ENCODE measurements around the gene PTMS. TPM values are rescaled to one million over a fixed set of nuclear protein-coding genes. Genes with fewer than 3 reads are reported as not detected.

The PTMS gene
- total and polyA plus RNA-seq, 2 donors (not counting 1 experiment from before 2014, with no cell fraction given) = 63.6 to 312 TPM

- H3K79me2 ChIP-seq (ENCODE audit: control insufficient read depth, insufficient read depth, low read length) = peaks cover 21% of the 10 kb centered on the region
- no peak overlapping the region for H3K9ac ChIP-seq (ENCODE audit: insufficient read depth, low read length)
- H3K4me2 ChIP-seq (ENCODE audit: extremely low read depth, insufficient read depth, low read length) = no peak overlapping the region
- H2AFZ ChIP-seq (ENCODE audit: low read length) = no peak overlapping the region
- no peaks in the 10 kb centered on the region for H3K9me3 ChIP-seq (ENCODE audit: control insufficient read depth, insufficient read depth, low read depth, low read length)
- no peak for TF ChIP-seq EZH2 (IDR thresholded peaks at IDR 0.05; ENCODE audit: low read length, missing control alignments)
- no peak for TF ChIP-seq CTCF (conservative IDR thresholded peaks at IDR 0.05 in 1 of 2, IDR thresholded peaks at IDR 0.05 in 1 of 2; ENCODE audit: low read depth in 1 of 2, low read length in 2 of 2)
- no peak overlapping the region for H3K27ac ChIP-seq (ENCODE audit: insufficient read depth, low read length)
- H3K27me3 ChIP-seq (ENCODE audit: control insufficient read depth, insufficient read depth, low read length) = no peaks in the 10 kb centered on the region
- H4K20me1 ChIP-seq (ENCODE audit: control insufficient read depth, extremely low read depth, insufficient read depth, low read length) = peaks cover 7% of the 10 kb centered on the region
- H3K4me3 ChIP-seq (replicated peaks in 1 of 4; ENCODE audit: control extremely low read depth in 1 of 4, insufficient read depth in 1 of 4, low read depth in 3 of 4, low read length in 4 of 4) = no peak overlapping the region
- peaks cover 21% of the 10 kb centered on the region for H3K4me1 ChIP-seq (ENCODE audit: control insufficient read depth, extremely low read depth, insufficient read depth, low read length)
- H3K36me3 ChIP-seq (ENCODE audit: control insufficient read depth, insufficient read depth, low read length) = peaks cover 13% of the 10 kb centered on the region
- DNase-seq (ENCODE audit: low read depth in 2 of 2) = no peak
Observed at GRCh38 chr12:6772726-6773589, 6.8 kb downstream of the PTMS start.

DNA sequence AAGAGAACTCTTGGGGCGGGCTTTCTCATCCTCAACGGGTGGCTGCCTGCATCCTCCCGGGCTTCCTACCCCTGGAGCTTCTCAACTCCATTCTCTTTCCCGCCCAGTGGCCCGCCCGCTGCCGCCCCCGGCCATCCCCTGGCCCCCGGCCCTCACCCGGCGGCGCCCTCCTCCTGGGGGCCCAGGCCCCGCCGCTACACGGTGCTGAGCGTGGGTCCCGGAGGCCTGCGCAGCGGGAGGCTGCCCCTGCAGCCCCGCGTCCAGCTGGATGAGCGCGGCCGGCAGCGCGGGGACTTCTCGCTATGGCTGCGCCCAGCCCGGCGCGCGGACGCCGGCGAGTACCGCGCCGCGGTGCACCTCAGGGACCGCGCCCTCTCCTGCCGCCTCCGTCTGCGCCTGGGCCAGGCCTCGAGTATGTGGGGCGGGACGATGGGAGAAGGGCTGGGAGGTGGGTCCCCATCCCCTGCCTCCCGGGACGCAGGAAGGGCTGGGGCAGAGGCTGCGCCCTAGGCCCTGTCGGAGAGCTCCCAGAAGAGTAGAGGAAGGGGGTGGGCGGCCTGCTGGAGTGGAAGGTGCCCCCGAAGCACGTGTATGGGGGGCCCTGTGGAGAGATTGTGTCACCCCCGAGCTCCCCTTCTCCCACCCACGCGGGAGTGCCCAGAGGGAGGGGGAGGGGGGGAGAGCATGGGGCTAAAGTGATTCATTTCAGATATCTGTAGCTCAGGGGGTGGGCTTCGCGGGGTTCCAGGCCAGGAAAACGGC is 7.6 kb downstream of the PTMS start:
- Histone ChIP-seq H3K4me2 (ENCODE audit: extremely low read depth, insufficient read depth, low read length) (no peak overlapping the region), H3K27ac (ENCODE audit: insufficient read depth, low read length) (no peak overlapping the region), H3K36me3 (ENCODE audit: control insufficient read depth, insufficient read depth, low read length) (peaks cover 13% of the 10 kb centered on the region), H3K79me2 (ENCODE audit: control insufficient read depth, insufficient read depth, low read length) (peaks cover 12% of the 10 kb centered on the region), H4K20me1 (ENCODE audit: control insufficient read depth, extremely low read depth, insufficient read depth, low read length) (peaks cover 4% of the 10 kb centered on the region), H3K4me3 (replicated peaks in 1 of 4; ENCODE audit: control extremely low read depth in 1 of 4, insufficient read depth in 1 of 4, low read depth in 3 of 4, low read length in 4 of 4) (no peak overlapping the region), H2AFZ (ENCODE audit: low read length) (no peak overlapping the region), H3K4me1 (ENCODE audit: control insufficient read depth, extremely low read depth, insufficient read depth, low read length) (peaks cover 18% of the 10 kb centered on the region), H3K9ac (ENCODE audit: insufficient read depth, low read length) (no peak overlapping the region), H3K9me3 (ENCODE audit: control insufficient read depth, insufficient read depth, low read depth, low read length) (no peaks in the 10 kb centered on the region), H3K27me3 (ENCODE audit: control insufficient read depth, insufficient read depth, low read length) (no peaks in the 10 kb centered on the region)
- DNase-seq (ENCODE audit: low read depth in 2 of 2) = no peak
- no peak for TF ChIP-seq CTCF (conservative IDR thresholded peaks at IDR 0.05 in 1 of 2, IDR thresholded peaks at IDR 0.05 in 1 of 2; ENCODE audit: low read depth in 1 of 2, low read length in 2 of 2)
- TF ChIP-seq EZH2 (IDR thresholded peaks at IDR 0.05; ENCODE audit: low read length, missing control alignments) = no peak

- H3K27ac ChIP-seq (ENCODE audit: insufficient read depth, low read length) = no peak overlapping the region
- DNase-seq (ENCODE audit: low read depth in 2 of 2) = no peak
- H3K27me3 ChIP-seq (ENCODE audit: control insufficient read depth, insufficient read depth, low read length) = no peaks in the 10 kb centered on the region
- TF ChIP-seq EZH2 (IDR thresholded peaks at IDR 0.05; ENCODE audit: low read length, missing control alignments) (no peak), CTCF (conservative IDR thresholded peaks at IDR 0.05 in 1 of 2, IDR thresholded peaks at IDR 0.05 in 1 of 2; ENCODE audit: low read depth in 1 of 2, low read length in 2 of 2) (no peak)
- H2AFZ ChIP-seq (ENCODE audit: low read length) = no peak overlapping the region
- no peak overlapping the region for H3K4me3 ChIP-seq (replicated peaks in 1 of 4; ENCODE audit: control extremely low read depth in 1 of 4, insufficient read depth in 1 of 4, low read depth in 3 of 4, low read length in 4 of 4)
- H3K36me3 ChIP-seq (ENCODE audit: control insufficient read depth, insufficient read depth, low read length) = peaks cover 12% of the 10 kb centered on the region
- no peak overlapping the region for H3K9ac ChIP-seq (ENCODE audit: insufficient read depth, low read length)
- peaks cover 14% of the 10 kb centered on the region for H3K4me1 ChIP-seq (ENCODE audit: control insufficient read depth, extremely low read depth, insufficient read depth, low read length)
- no peaks in the 10 kb centered on the region for H4K20me1 ChIP-seq (ENCODE audit: control insufficient read depth, extremely low read depth, insufficient read depth, low read length)
- no peaks in the 10 kb centered on the region for H3K9me3 ChIP-seq (ENCODE audit: control insufficient read depth, insufficient read depth, low read depth, low read length)
- H3K79me2 ChIP-seq (ENCODE audit: control insufficient read depth, insufficient read depth, low read length) = peaks cover 4% of the 10 kb centered on the region
- no peak overlapping the region for H3K4me2 ChIP-seq (ENCODE audit: extremely low read depth, insufficient read depth, low read length)
Observed at GRCh38 chr12:6774499-6775062, 8.4 kb downstream of the PTMS start.

Data from fibroblast of lung (primary cell).